ENCODE results near the gene CALML6. TPM values are rescaled to one million over a fixed set of nuclear protein-coding genes. Genes with fewer than 3 reads are reported as not detected.

Gene CALML6
- total and polyA plus RNA-seq, 10 of the 15 experiments (the other 5 are each of a cell fraction or from before 2014, with no cell fraction given), result 0.07 to 1.3 (median 0.21) TPM; not detected in 5

DNA sequence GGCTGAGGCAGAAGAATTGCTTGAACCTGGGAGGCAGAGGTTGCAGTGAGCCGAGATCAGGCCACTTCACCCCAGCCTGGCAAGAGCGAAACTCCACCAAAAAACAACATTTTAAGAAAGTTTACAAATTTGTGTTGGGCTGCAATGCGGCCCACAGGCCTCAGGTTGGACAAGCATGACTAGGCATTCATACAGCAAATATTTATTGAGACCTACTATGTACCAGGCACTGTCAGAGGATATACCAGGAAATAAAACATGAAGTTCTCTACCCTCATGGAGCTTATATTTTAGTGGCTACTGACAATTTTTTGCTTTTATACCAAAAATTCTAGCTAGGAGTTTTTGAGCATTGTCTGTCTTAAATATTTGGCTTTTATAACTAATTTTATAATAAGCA is 47.9 kb upstream of the CALML6 start:
- Histone ChIP-seq H4K20me1 (ENCODE audit: control insufficient read depth, insufficient read depth) (peaks cover 33% of the 10 kb centered on the region), H3K4me3 (no peak overlapping the region), H3K79me2 (ENCODE audit: control insufficient read depth, insufficient read depth, low read length) (peaks cover 92% of the 10 kb centered on the region), H3K9me3 (replicated peaks; ENCODE audit: control insufficient read depth, insufficient read depth, low read length) (no peaks in the 10 kb centered on the region; the same call in 2 of the 3 replicates), H3K9ac (ENCODE audit: control insufficient read depth, insufficient read depth, low read length) (no peak overlapping the region), H2AFZ (ENCODE audit: control insufficient read depth, low read depth, low read length) (no peak overlapping the region), H3K27ac (ENCODE audit: control insufficient read depth, insufficient read depth) (no peak overlapping the region), H3K36me3 (ENCODE audit: control insufficient read depth in 2 of 2, insufficient read depth in 2 of 2, low read length in 1 of 2) (peaks cover 9 to 11% of the 10 kb centered on the region in 2 experiments), H3K4me2 (ENCODE audit: control insufficient read depth, insufficient read depth) (no peak overlapping the region), H3K4me1 (ENCODE audit: control insufficient read depth, insufficient read depth, low read length) (peaks cover 47% of the 10 kb centered on the region), H3K27me3 (replicated peaks in 1 of 2; ENCODE audit: control insufficient read depth in 2 of 2, insufficient read depth in 2 of 2, low read length in 1 of 2) (no peaks in the 10 kb centered on the region)
- BruUV-seq (replicated peaks), result no TSS peak
- ChIA-PET SMC1A (ENCODE audit: uncharacterized antibody, unreplicated experiment) (no interaction called here), RAD21 (ENCODE audit: unreplicated experiment) (no interaction called here), POLR2A (interaction anchor here (0.6 to 1.0 kb wide), 2 partner anchors 14 to 31 kb away, joined by 3 to 5 read pairs; no protein-coding TSS in a partner anchor), CTCF (interaction anchor here (0.7 kb wide), 1 partner anchor 188 kb away, joined by 3 read pairs; no protein-coding TSS in a partner anchor)
- DNase-seq (ENCODE audit: low read depth, low spot score) (no peak), ATAC-seq (no peak), FAIRE-seq (no peak)
- intact Hi-C loops (cut with micrococcal nuclease; ENCODE audit: unreplicated experiment) (no loop called here), in situ Hi-C loops (cut with MboI) (no loop called here)
- no peak for TF ChIP-seq SMAD1 (IDR thresholded peaks at IDR 0.05; ENCODE audit: low read depth, partially characterized antibody)
- no peak for TF ChIP-seq BCL11A (IDR thresholded peaks at IDR 0.05; ENCODE audit: low read depth, low read length)
- TF ChIP-seq, protein P1, sequence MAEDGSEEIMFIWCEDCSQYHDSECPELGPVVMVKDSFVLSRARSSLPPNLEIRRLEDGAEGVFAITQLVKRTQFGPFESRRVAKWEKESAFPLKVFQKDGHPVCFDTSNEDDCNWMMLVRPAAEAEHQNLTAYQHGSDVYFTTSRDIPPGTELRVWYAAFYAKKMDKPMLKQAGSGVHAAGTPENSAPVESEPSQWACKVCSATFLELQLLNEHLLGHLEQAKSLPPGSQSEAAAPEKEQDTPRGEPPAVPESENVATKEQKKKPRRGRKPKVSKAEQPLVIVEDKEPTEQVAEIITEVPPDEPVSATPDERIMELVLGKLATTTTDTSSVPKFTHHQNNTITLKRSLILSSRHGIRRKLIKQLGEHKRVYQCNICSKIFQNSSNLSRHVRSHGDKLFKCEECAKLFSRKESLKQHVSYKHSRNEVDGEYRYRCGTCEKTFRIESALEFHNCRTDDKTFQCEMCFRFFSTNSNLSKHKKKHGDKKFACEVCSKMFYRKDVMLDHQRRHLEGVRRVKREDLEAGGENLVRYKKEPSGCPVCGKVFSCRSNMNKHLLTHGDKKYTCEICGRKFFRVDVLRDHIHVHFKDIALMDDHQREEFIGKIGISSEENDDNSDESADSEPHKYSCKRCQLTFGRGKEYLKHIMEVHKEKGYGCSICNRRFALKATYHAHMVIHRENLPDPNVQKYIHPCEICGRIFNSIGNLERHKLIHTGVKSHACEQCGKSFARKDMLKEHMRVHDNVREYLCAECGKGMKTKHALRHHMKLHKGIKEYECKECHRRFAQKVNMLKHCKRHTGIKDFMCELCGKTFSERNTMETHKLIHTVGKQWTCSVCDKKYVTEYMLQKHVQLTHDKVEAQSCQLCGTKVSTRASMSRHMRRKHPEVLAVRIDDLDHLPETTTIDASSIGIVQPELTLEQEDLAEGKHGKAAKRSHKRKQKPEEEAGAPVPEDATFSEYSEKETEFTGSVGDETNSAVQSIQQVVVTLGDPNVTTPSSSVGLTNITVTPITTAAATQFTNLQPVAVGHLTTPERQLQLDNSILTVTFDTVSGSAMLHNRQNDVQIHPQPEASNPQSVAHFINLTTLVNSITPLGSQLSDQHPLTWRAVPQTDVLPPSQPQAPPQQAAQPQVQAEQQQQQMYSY (CRISPR knock-in tag; IDR thresholded peaks at IDR 0.05), result no peak
- no peak for TF ChIP-seq NFYB (IDR thresholded peaks at IDR 0.05; ENCODE audit: insufficient read depth, low read depth, low read length)
- TF ChIP-seq KLF5 (IDR thresholded peaks at IDR 0.05; ENCODE audit: partially characterized antibody), result no peak
- TF ChIP-seq IKZF1 (conservative IDR thresholded peaks at IDR 0.05), result no peak
- 64% methylated on average over 3 of the region's 3 CpGs for WGBS (ENCODE audit: insufficient coverage, insufficient replicate concordance, low lambda C conversion rate, missing lambda C conversion rate)

All from GM12878 (cell line).